Ovary (tissue), 3 donors: ENCODE results near the gene CDKAL1.

Experiments
- POLR2A ChIP-seq: fragments of 450-650 bp; IDR thresholded peaks from one replicate; pipeline ENCODE4 v1.6.1; 2017; ENCODE audit warnings: antibody characterized with exemption, mild to moderate bottlenecking, moderate library complexity
- TF ChIP-seq, protein P1 (sequence below), 3 donors: fragments of 450-650 bp in 2 of 3; fragments of 200-600 bp in 1 of 3; IDR thresholded peaks; one replicate each; pipeline versions ENCODE4 v1.5.1 to v1.8.0; 2016 to 2022; ENCODE audit warnings: antibody characterized with exemption in 3 of 3, mild to moderate bottlenecking in 1 of 3
- donor health status: DM: no; HTN: no; CAD: no.

DNA sequence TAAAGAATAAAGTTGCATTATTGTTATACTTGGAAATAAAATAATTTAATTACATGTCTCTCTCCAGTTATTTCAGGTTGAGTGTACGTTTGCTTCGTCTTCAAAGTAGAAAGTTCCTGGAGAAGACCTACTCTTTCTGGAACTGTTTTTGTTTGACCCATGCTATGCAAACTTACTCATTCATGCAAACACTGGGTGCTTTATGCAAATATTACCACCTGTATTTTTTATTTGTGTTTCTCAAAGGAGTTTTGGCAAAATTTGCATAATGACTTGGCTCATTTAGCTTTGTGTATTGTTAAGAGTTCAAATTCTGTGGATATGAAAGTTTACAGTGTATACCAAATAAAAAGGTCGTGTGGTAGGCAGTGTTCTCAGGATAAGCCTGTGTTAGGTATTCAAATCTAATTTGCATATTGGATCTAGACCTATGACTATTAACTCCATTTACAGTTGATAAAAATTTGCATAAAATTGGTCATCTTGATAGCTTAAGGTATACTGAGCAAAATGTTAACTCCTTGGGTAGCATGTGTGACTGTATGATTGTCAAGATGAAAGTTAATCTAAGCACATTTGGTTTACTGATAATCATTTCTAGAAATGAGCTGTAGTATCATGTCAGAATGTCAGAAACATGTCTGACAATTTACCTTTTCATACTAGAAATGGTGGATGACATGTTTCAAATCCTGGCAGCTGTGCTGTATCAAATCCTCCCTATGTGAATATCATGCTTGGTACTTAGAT lies 65.2 kb downstream of the CDKAL1 start:
- TF ChIP-seq, protein P1, sequence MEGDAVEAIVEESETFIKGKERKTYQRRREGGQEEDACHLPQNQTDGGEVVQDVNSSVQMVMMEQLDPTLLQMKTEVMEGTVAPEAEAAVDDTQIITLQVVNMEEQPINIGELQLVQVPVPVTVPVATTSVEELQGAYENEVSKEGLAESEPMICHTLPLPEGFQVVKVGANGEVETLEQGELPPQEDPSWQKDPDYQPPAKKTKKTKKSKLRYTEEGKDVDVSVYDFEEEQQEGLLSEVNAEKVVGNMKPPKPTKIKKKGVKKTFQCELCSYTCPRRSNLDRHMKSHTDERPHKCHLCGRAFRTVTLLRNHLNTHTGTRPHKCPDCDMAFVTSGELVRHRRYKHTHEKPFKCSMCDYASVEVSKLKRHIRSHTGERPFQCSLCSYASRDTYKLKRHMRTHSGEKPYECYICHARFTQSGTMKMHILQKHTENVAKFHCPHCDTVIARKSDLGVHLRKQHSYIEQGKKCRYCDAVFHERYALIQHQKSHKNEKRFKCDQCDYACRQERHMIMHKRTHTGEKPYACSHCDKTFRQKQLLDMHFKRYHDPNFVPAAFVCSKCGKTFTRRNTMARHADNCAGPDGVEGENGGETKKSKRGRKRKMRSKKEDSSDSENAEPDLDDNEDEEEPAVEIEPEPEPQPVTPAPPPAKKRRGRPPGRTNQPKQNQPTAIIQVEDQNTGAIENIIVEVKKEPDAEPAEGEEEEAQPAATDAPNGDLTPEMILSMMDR (IDR thresholded peaks at IDR 0.05) = no peak
- TF ChIP-seq POLR2A = no peak
